ENCODE measurements around the gene TTC7B. TPM values are rescaled to one million over a fixed set of nuclear protein-coding genes. Genes with fewer than 3 reads are reported as not detected.
A peak's percentile ranks its signal among the peaks of the same experiment; 100 is the strongest.

TTC7B gene
- total RNA-seq, 1 donor from 2014 or later, result 83.1 TPM

- no peak for DNase-seq
- Mint-ChIP-seq H3K36me3 (ENCODE audit: unreplicated experiment) (no peaks in the 10 kb centered on the region), H3K4me1 (ENCODE audit: low read depth, unreplicated experiment) (peaks cover 17% of the 10 kb centered on the region), H3K4me3 (ENCODE audit: unreplicated experiment) (no peak overlapping the region), H3K9me3 (ENCODE audit: unreplicated experiment) (no peaks in the 10 kb centered on the region), H3K27ac (ENCODE audit: unreplicated experiment) (no peak overlapping the region), H3K27me3 (ENCODE audit: unreplicated experiment) (peaks cover 8% of the 10 kb centered on the region)
- TF ChIP-seq CTCF (IDR thresholded peaks at IDR 0.05; ENCODE audit: partially characterized antibody, unreplicated experiment), result no peak
Observed at GRCh38 chr14:90514566-90514965, 301.7 kb downstream of the TTC7B start.

GRCh38 chr14:90514015-90514398 lies 302.2 kb downstream of the TTC7B start:
- peaks cover 17% of the 10 kb centered on the region for H3K4me1 Mint-ChIP-seq (ENCODE audit: low read depth, unreplicated experiment)
- H3K27me3 Mint-ChIP-seq (ENCODE audit: unreplicated experiment), result peaks cover 6% of the 10 kb centered on the region
- DNase-seq, result no peak
- H3K9me3 Mint-ChIP-seq (ENCODE audit: unreplicated experiment), result peaks cover 4% of the 10 kb centered on the region
- no peak for TF ChIP-seq CTCF (IDR thresholded peaks at IDR 0.05; ENCODE audit: partially characterized antibody, unreplicated experiment)
- H3K4me3 Mint-ChIP-seq (ENCODE audit: unreplicated experiment), result no peak overlapping the region
- no peaks in the 10 kb centered on the region for H3K36me3 Mint-ChIP-seq (ENCODE audit: unreplicated experiment)
- H3K27ac Mint-ChIP-seq (ENCODE audit: unreplicated experiment), result no peak overlapping the region

GRCh38 chr14:90513161-90514014 lies 302.8 kb downstream of the TTC7B start:
- peak overlapping the region; percentile 28 for H3K27ac Mint-ChIP-seq (ENCODE audit: unreplicated experiment)
- H3K4me1 Mint-ChIP-seq (ENCODE audit: low read depth, unreplicated experiment), result peaks cover 17% of the 10 kb centered on the region
- H3K36me3 Mint-ChIP-seq (ENCODE audit: unreplicated experiment), result no peaks in the 10 kb centered on the region
- H3K9me3 Mint-ChIP-seq (ENCODE audit: unreplicated experiment), result peaks cover 5% of the 10 kb centered on the region
- H3K4me3 Mint-ChIP-seq (ENCODE audit: unreplicated experiment), result no peak overlapping the region
- no peak for TF ChIP-seq CTCF (IDR thresholded peaks at IDR 0.05; ENCODE audit: partially characterized antibody, unreplicated experiment)
- H3K27me3 Mint-ChIP-seq (ENCODE audit: unreplicated experiment), result peaks cover 6% of the 10 kb centered on the region
- peak; percentile 29 for DNase-seq

- DNase-seq, result peak; percentile 25
- Mint-ChIP-seq H3K9me3 (ENCODE audit: unreplicated experiment) (peaks cover 5% of the 10 kb centered on the region), H3K4me1 (ENCODE audit: low read depth, unreplicated experiment) (peaks cover 17% of the 10 kb centered on the region), H3K4me3 (ENCODE audit: unreplicated experiment) (no peak overlapping the region), H3K27me3 (ENCODE audit: unreplicated experiment) (peaks cover 6% of the 10 kb centered on the region), H3K36me3 (ENCODE audit: unreplicated experiment) (no peaks in the 10 kb centered on the region), H3K27ac (ENCODE audit: unreplicated experiment) (peak overlapping the region; percentile 48)
- no peak for TF ChIP-seq CTCF (IDR thresholded peaks at IDR 0.05; ENCODE audit: partially characterized antibody, unreplicated experiment)
Observed at GRCh38 chr14:90512329-90512991, 303.8 kb downstream of the TTC7B start.
